Ishikawa (cell line): ENCODE data around the gene MOB1A.

Source experiments
- FOXM1 ChIP-seq: IDR thresholded peaks from 2 replicates; pipeline ENCODE4 v1.6.1; 2012; ENCODE audit warnings: low read depth, borderline replicate concordance
- MAX ChIP-seq: IDR thresholded peaks from 2 replicates; pipeline ENCODE4 v1.6.1; 2012
- RAD21 ChIP-seq: IDR thresholded peaks from 2 replicates; pipeline ENCODE4 v1.6.1; 2012; ENCODE audit warnings: low read depth
- REST ChIP-seq: IDR thresholded peaks from 2 replicates; pipeline ENCODE4 v1.6.1; 2012; ENCODE audit warnings: low read depth, mild to moderate bottlenecking
- YY1 ChIP-seq: IDR thresholded peaks from 2 replicates; pipeline ENCODE4 v1.6.1; 2012; ENCODE audit warnings: low read depth

- no peak for TF ChIP-seq MAX
- no peak for TF ChIP-seq FOXM1
- no peak for TF ChIP-seq REST
- TF ChIP-seq YY1: no peak
- no peak for TF ChIP-seq RAD21
Observed at GRCh38 chr2:74110537-74110936, 68.1 kb downstream of the MOB1A start.
